ENCODE results near the gene STAMBP.
"Not testable (repeated sequence)": the region's sequence is repeated elsewhere in the genome, so short reads cannot be mapped to it uniquely, and the experiment has no call there.

The STAMBP gene

DNA sequence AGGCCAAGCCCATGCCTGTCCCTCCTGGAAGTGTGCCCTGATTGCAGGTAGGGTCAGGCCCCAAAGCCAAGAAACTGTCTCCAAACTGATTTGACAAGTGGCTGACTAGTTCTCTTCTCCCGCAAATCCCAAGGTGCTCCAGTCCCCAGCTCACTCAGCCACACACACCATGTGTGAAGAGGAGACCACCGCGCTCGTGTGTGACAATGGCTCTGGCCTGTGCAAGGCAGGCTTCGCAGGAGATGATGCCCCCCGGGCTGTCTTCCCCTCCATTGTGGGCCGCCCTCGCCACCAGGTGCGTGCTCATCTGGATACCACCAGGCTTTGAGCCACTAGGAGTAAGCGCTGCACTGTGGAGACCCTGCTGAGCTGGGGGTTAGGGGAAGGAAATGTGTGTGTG is 72.4 kb downstream of the STAMBP start:
- DNase-seq (ENCODE audit: extremely low read depth, insufficient read length): no peak
- TF ChIP-seq, protein P1, sequence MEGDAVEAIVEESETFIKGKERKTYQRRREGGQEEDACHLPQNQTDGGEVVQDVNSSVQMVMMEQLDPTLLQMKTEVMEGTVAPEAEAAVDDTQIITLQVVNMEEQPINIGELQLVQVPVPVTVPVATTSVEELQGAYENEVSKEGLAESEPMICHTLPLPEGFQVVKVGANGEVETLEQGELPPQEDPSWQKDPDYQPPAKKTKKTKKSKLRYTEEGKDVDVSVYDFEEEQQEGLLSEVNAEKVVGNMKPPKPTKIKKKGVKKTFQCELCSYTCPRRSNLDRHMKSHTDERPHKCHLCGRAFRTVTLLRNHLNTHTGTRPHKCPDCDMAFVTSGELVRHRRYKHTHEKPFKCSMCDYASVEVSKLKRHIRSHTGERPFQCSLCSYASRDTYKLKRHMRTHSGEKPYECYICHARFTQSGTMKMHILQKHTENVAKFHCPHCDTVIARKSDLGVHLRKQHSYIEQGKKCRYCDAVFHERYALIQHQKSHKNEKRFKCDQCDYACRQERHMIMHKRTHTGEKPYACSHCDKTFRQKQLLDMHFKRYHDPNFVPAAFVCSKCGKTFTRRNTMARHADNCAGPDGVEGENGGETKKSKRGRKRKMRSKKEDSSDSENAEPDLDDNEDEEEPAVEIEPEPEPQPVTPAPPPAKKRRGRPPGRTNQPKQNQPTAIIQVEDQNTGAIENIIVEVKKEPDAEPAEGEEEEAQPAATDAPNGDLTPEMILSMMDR (IDR thresholded peaks at IDR 0.05; ENCODE audit: insufficient read depth, low read length, poor library complexity, severe bottlenecking): no peak
- Histone ChIP-seq H3K27me3 (replicated peaks; ENCODE audit: control insufficient read depth, insufficient read depth, low read length) (no peaks in the 10 kb centered on the region), H3K4me3 (replicated peaks; ENCODE audit: low read depth, low read length) (no peak overlapping the region), H3K36me3 (ENCODE audit: control insufficient read depth, insufficient read depth, low read length) (no peaks in the 10 kb centered on the region)

DNA sequence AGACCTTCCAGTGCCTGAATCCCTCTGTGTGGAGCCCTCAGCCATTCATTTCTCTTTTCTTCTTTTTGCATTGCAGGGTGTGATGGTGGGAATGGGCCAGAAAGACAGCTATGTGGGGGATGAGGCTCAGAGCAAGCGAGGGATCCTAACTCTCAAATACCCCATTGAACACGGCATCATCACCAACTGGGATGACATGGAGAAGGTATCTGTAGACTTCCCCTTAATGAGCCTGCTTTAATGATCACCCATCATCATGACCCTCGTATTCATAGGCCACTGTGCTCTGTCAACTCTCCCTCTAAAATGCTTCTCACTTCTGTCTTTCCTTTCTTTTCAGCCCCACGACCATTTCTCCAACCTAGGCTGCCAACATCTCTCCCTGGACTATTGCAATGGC is 73.5 kb downstream of the STAMBP start:
- Histone ChIP-seq H3K4me3 (replicated peaks; ENCODE audit: low read depth, low read length) (no peak overlapping the region), H3K27me3 (replicated peaks; ENCODE audit: control insufficient read depth, insufficient read depth, low read length) (no peaks in the 10 kb centered on the region), H3K36me3 (ENCODE audit: control insufficient read depth, insufficient read depth, low read length) (no peaks in the 10 kb centered on the region)
- no peak for DNase-seq (ENCODE audit: extremely low read depth, insufficient read length)
- TF ChIP-seq, protein P1 (IDR thresholded peaks at IDR 0.05; ENCODE audit: insufficient read depth, low read length, poor library complexity, severe bottlenecking): no peak

DNA sequence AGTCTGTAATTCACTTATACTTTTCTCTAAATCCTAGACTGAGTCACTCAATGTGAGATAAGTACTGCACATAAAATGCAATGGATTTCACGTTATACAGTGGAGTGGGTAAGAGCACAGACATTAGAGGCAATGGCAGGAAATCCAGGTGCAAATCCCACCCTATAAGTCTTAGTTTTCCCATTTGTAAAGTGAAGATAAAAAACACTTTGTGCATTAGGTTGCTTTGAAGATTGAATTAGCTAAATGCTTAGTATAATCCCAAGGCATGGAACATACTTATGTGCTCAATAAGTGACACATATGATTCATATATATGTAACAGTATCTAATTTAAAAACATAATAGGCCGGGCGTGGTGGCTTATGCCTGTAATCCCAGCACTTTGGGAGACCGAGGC is 74.6 kb downstream of the STAMBP start:
- TF ChIP-seq, protein P1 (IDR thresholded peaks at IDR 0.05; ENCODE audit: insufficient read depth, low read length, poor library complexity, severe bottlenecking): no peak
- Histone ChIP-seq H3K4me3 (replicated peaks; ENCODE audit: low read depth, low read length) (no peak overlapping the region), H3K36me3 (ENCODE audit: control insufficient read depth, insufficient read depth, low read length) (no peaks in the 10 kb centered on the region), H3K27me3 (replicated peaks; ENCODE audit: control insufficient read depth, insufficient read depth, low read length) (no peaks in the 10 kb centered on the region)
- no peak for DNase-seq (ENCODE audit: extremely low read depth, insufficient read length)

DNA sequence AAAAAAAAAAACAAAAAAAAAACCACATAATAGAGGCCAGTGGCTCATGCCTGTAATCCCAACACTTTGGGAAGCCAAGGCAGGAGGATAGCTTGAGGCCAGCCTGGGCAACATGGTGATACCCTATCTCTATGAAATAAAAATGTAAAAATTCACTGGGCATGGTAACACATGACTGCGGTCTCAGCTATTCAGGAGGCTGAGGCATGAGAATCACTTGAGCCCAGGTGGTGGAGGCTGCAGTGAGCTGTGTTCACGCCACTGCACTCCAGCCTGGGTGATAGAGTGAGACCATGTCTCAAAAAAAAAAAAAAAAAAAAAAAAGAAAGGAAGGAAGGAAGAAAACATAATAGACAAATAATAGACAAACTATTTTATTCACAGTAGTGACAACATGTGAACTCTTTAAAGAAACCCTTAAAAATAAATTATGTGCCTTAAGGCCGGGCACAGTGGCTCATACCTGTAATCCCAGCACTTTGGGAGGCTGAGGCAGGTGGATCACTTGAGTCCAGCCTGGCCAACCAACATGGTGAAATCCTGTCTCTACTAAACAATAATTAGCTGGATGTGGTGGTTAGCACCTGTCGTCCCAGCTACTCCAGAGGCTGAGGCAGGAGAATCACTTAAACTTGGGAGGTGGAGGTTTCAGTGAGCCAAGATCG is 75.3 kb downstream of the STAMBP start:
- not testable (repeated sequence) for H3K36me3 ChIP-seq (ENCODE audit: control insufficient read depth, insufficient read depth, low read length); H3K4me3 ChIP-seq (replicated peaks; ENCODE audit: low read depth, low read length); DNase-seq (ENCODE audit: extremely low read depth, insufficient read length); H3K27me3 ChIP-seq (replicated peaks; ENCODE audit: control insufficient read depth, insufficient read depth, low read length)

DNA sequence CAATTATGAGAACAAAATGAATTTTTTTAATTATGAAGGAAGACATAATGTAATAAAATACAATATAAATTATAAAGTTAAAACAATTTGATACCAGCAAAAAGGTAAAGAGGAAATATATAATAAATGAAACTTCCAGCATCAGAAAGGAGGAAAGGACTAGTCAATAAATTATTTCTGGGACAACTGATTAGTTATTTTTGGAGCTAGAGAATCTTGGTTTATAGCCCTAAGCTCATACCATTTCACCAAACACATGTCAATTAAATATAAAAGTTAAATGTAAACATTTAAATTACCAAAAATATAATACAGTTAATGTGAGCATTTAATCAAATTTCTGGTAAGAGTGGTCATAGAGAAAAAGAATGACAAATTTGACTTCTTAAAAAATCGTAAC is 76.2 kb downstream of the STAMBP start:
- TF ChIP-seq, protein P1 (IDR thresholded peaks at IDR 0.05; ENCODE audit: insufficient read depth, low read length, poor library complexity, severe bottlenecking): no peak
- no peak overlapping the region for H3K4me3 ChIP-seq (replicated peaks; ENCODE audit: low read depth, low read length)
- no peaks in the 10 kb centered on the region for H3K27me3 ChIP-seq (replicated peaks; ENCODE audit: control insufficient read depth, insufficient read depth, low read length)
- DNase-seq (ENCODE audit: extremely low read depth, insufficient read length): no peak
- no peaks in the 10 kb centered on the region for H3K36me3 ChIP-seq (ENCODE audit: control insufficient read depth, insufficient read depth, low read length)

DNA sequence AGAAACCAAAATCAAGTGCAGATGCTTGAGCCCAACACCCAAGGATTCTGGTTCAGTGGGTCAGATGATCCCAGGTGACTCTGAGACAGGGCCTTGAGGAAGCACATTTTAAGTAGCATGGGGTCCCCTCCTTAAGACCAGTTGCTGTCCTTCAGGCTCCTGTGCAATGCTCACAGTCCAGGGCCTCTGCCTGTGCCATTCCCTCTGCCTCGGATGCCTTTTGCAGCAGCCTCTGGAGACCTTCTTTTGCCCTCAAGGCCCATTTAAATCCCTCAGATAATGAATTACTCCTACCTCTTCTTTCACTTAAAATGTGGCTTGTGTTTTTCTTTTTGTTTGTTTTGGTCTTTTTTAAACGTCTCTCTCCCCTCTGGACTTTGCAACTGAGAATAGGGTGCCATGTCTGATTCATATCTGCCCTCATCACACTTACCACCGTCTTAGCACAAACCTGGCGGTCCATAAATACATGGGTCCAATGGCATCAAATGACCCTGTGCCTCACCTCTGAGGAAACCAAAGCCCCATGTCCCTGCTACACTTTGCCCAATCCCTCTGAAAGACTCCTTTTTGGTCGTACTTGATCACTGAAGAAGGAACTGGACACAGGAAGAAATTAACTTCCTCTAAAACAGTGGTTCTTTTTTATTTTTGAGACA is 78.2 kb downstream of the STAMBP start:
- H3K27me3 ChIP-seq (replicated peaks; ENCODE audit: control insufficient read depth, insufficient read depth, low read length): no peaks in the 10 kb centered on the region
- TF ChIP-seq, protein P1 (IDR thresholded peaks at IDR 0.05; ENCODE audit: insufficient read depth, low read length, poor library complexity, severe bottlenecking): no peak

More for the DNA sequence above, 78.2 kb downstream of the STAMBP start:
- no peaks in the 10 kb centered on the region for H3K36me3 ChIP-seq (ENCODE audit: control insufficient read depth, insufficient read depth, low read length)
- no peak overlapping the region for H3K4me3 ChIP-seq (replicated peaks; ENCODE audit: low read depth, low read length)
- no peak for DNase-seq (ENCODE audit: extremely low read depth, insufficient read length)
